Subcutaneous abdominal adipose tissue (tissue), 5 donors: ENCODE data around the gene CCDC82.
A peak's percentile ranks its signal among the peaks of the same experiment; 100 is the strongest.

Source experiments
- H3K27ac ChIP-seq: one replicate; pipeline ENCODE4 v1.7.0; 2013; ENCODE audit warnings: low read depth, mild to moderate bottlenecking, inconsistent platforms, low read length, moderate library complexity
- H3K27me3 ChIP-seq, 5 donors: one replicate each; pipeline ENCODE4 v1.7.0; 2013; ENCODE audit warnings: low read length in 5 of 5, inconsistent platforms in 1 of 5; ENCODE audit not compliant: control insufficient read depth in 5 of 5, insufficient read depth in 4 of 5
- H3K36me3 ChIP-seq, 5 donors: one replicate each; pipeline ENCODE4 v1.7.0; 2013; ENCODE audit warnings: low read length in 5 of 5; ENCODE audit not compliant: control insufficient read depth in 5 of 5, insufficient read depth in 5 of 5
- H3K4me1 ChIP-seq, 5 donors: one replicate each; pipeline ENCODE4 v1.7.0; 2013; ENCODE audit warnings: low read length in 5 of 5, mild to moderate bottlenecking in 3 of 5, moderate library complexity in 1 of 5; ENCODE audit not compliant: control insufficient read depth in 5 of 5, insufficient read depth in 5 of 5
- H3K4me3 ChIP-seq, 5 donors: one replicate each; pipeline ENCODE4 v1.7.0; 2013; ENCODE audit warnings: low read length in 5 of 5, low read depth in 1 of 5
- H3K9ac ChIP-seq, 5 donors: one replicate each; pipeline ENCODE4 v1.7.0; 2013; ENCODE audit warnings: low read length in 5 of 5, mild to moderate bottlenecking in 4 of 5, moderate library complexity in 3 of 5
- H3K9me3 ChIP-seq, 5 donors: one replicate each; pipeline ENCODE4 v1.7.0; 2013; ENCODE audit warnings: low read length in 5 of 5; ENCODE audit not compliant: control insufficient read depth in 5 of 5
- donor health status: healthy.
- donor health status: healthy.
- donor health status: healthy.
- donor health status: healthy.
- donor health status: healthy.

Gene CCDC82

GRCh38 chr11:96310236-96310635, 79.5 kb downstream of the CCDC82 start:
- H3K9me3 ChIP-seq, result no peaks in the 10 kb centered on the region
- no peak overlapping the region for H3K9ac ChIP-seq
- H3K27ac ChIP-seq, result peak overlapping the region; percentile 26
- no peaks in the 10 kb centered on the region for H3K27me3 ChIP-seq
- H3K36me3 ChIP-seq, result no peaks in the 10 kb centered on the region
- no peak overlapping the region for H3K4me3 ChIP-seq
- H3K4me1 ChIP-seq, result peaks cover 12 to 64% (median 51%) of the 10 kb centered on the region in 5 donors

GRCh38 chr11:96309643-96310017, 80.1 kb downstream of the CCDC82 start:
- no peak overlapping the region for H3K9ac ChIP-seq
- no peaks in the 10 kb centered on the region for H3K27me3 ChIP-seq
- peaks cover 12 to 58% (median 45%) of the 10 kb centered on the region in 5 donors for H3K4me1 ChIP-seq
- H3K36me3 ChIP-seq, result no peaks in the 10 kb centered on the region
- H3K27ac ChIP-seq, result no peak overlapping the region
- H3K9me3 ChIP-seq, result no peaks in the 10 kb centered on the region
- H3K4me3 ChIP-seq, result no peak overlapping the region

GRCh38 chr11:96309016-96309642, 80.6 kb downstream of the CCDC82 start:
- Histone ChIP-seq H3K9ac (no peak overlapping the region), H3K9me3 (no peaks in the 10 kb centered on the region), H3K4me3 (no peak overlapping the region), H3K27ac (peak overlapping the region; percentile 92), H3K36me3 (no peaks in the 10 kb centered on the region), H3K27me3 (no peaks in the 10 kb centered on the region), H3K4me1 (peaks cover 12 to 53% (median 40%) of the 10 kb centered on the region in 5 donors)

- Histone ChIP-seq H3K9me3 (no peaks in the 10 kb centered on the region), H3K4me3 (peak overlapping the region in 4 of 5 donors; percentile 43 to 59 (median 49)), H3K27ac (peak overlapping the region; percentile 92), H3K4me1 (peaks cover 9 to 59% (median 45%) of the 10 kb centered on the region in 5 donors), H3K9ac (peak overlapping the region; percentile 15 to 89 (median 65)), H3K27me3 (no peaks in the 10 kb centered on the region), H3K36me3 (no peaks in the 10 kb centered on the region)
Observed at GRCh38 chr11:96307776-96308140, 82.0 kb downstream of the CCDC82 start.

GRCh38 chr11:96306933-96307775, 82.6 kb downstream of the CCDC82 start:
- Histone ChIP-seq H3K27me3 (no peaks in the 10 kb centered on the region), H3K4me1 (peaks cover 9 to 59% (median 51%) of the 10 kb centered on the region in 5 donors), H3K4me3 (peak overlapping the region; percentile 36 to 59 (median 43)), H3K9me3 (no peaks in the 10 kb centered on the region), H3K36me3 (no peaks in the 10 kb centered on the region), H3K27ac (peak overlapping the region; percentile 92), H3K9ac (peak overlapping the region; percentile 15 to 89 (median 72))

- Histone ChIP-seq H3K27me3 (no peaks in the 10 kb centered on the region), H3K4me1 (peaks cover 9 to 61% (median 50%) of the 10 kb centered on the region in 5 donors), H3K4me3 (peak overlapping the region in 3 of 5 donors; percentile 36 to 59 (median 43)), H3K36me3 (no peaks in the 10 kb centered on the region), H3K27ac (peak overlapping the region; percentile 92), H3K9ac (peak overlapping the region in 4 of 5 donors; percentile 23 to 73 (median 50)), H3K9me3 (no peaks in the 10 kb centered on the region)
Observed at GRCh38 chr11:96306600-96306932, 83.1 kb downstream of the CCDC82 start.

GRCh38 chr11:96306071-96306470, 83.6 kb downstream of the CCDC82 start:
- Histone ChIP-seq H3K4me3 (no peak overlapping the region), H3K27me3 (no peaks in the 10 kb centered on the region), H3K27ac (peak overlapping the region; percentile 92), H3K36me3 (no peaks in the 10 kb centered on the region), H3K9ac (peak overlapping the region in 3 of 5 donors; percentile 23 to 73 (median 38)), H3K4me1 (peaks cover 6 to 57% (median 45%) of the 10 kb centered on the region in 5 donors), H3K9me3 (no peaks in the 10 kb centered on the region)

- Histone ChIP-seq H3K27me3 (no peaks in the 10 kb centered on the region), H3K36me3 (no peaks in the 10 kb centered on the region), H3K4me3 (no peak overlapping the region), H3K4me1 (peaks cover 6 to 60% (median 50%) of the 10 kb centered on the region in 5 donors), H3K27ac (peak overlapping the region; percentile 68), H3K9ac (no peak overlapping the region), H3K9me3 (no peaks in the 10 kb centered on the region)
Observed at GRCh38 chr11:96303980-96304379, 85.7 kb downstream of the CCDC82 start.

GRCh38 chr11:96303064-96303463, 86.6 kb downstream of the CCDC82 start:
- no peak overlapping the region for H3K9ac ChIP-seq
- no peaks in the 10 kb centered on the region for H3K9me3 ChIP-seq
- H3K36me3 ChIP-seq, result peaks cover 0 to 4% (median 0%) of the 10 kb centered on the region in 5 donors
- H3K4me1 ChIP-seq, result peaks cover 6 to 60% (median 46%) of the 10 kb centered on the region in 5 donors
- peak overlapping the region; percentile 68 for H3K27ac ChIP-seq
- H3K27me3 ChIP-seq, result no peaks in the 10 kb centered on the region
- no peak overlapping the region for H3K4me3 ChIP-seq
